Peyer's patch (tissue), 4 donors: ENCODE data around the gene CREB3L1.

Experiments used
- CTCF ChIP-seq, 6 experiments: fragments of 450-650 bp in 4 of 6; fragments of 200-600 bp in 2 of 6; sonication (generic) in 1 of 6; IDR thresholded peaks; one replicate each; pipeline ENCODE4 v1.5.1; 2017 to 2019; ENCODE audit warnings: antibody characterized with exemption in 6 of 6, mild to moderate bottlenecking in 3 of 6, moderate library complexity in 1 of 6
- POLR2A ChIP-seq, 2 donors: fragments of 450-650 bp; IDR thresholded peaks; one replicate each; pipeline ENCODE4 v1.5.1; 2017; ENCODE audit warnings: antibody characterized with exemption in 2 of 2, mild to moderate bottlenecking in 2 of 2, moderate library complexity in 2 of 2

- TF ChIP-seq CTCF (IDR thresholded peaks at IDR 0.05) (no peak), POLR2A (IDR thresholded peaks at IDR 0.05) (no peak)
These were observed 25.4 kb downstream of the CREB3L1 start for GRCh38 chr11:46302866-46303265.
